Adipocyte (in vitro differentiated cells): ENCODE results near the gene CYBRD1.
"Not testable (repeated sequence)": the region's sequence is repeated elsewhere in the genome, so short reads cannot be mapped to it uniquely, and the experiment has no call there.

ENCODE experiments used
- DNase-seq: peaks from one replicate; pipeline ENCODE4 v3.0.0-alpha.2; 2015; ENCODE audit warnings: low read depth
- H3K27me3 ChIP-seq: replicated peaks from 2 replicates; pipeline ENCODE4 v1.7.0; 2013; ENCODE audit warnings: mild to moderate bottlenecking, low read length, moderate library complexity; ENCODE audit not compliant: control insufficient read depth, insufficient read depth
- H3K36me3 ChIP-seq: 2 replicates; pipeline ENCODE4 v1.7.0; 2013; ENCODE audit warnings: low read length, mild to moderate bottlenecking, moderate library complexity; ENCODE audit not compliant: control insufficient read depth, insufficient read depth, severe bottlenecking
- H3K4me1 ChIP-seq: 2 replicates; pipeline ENCODE4 v1.7.0; 2013; ENCODE audit warnings: mild to moderate bottlenecking, low read length, moderate library complexity; ENCODE audit not compliant: control insufficient read depth, insufficient read depth
- H3K4me3 ChIP-seq: 2 replicates; pipeline ENCODE4 v1.7.0; 2013; ENCODE audit warnings: mild to moderate bottlenecking, low read length, moderate library complexity
- H3K9ac ChIP-seq: 2 replicates; pipeline ENCODE4 v1.7.0; 2013; ENCODE audit warnings: mild to moderate bottlenecking, low read length, moderate library complexity
- H3K9me3 ChIP-seq: 2 replicates; pipeline ENCODE4 v1.7.0; 2013; ENCODE audit warnings: mild to moderate bottlenecking, low read length, moderate library complexity; ENCODE audit not compliant: control insufficient read depth

The CYBRD1 gene

GRCh38 chr2:171533331-171533730 is 11.1 kb downstream of the CYBRD1 start:
- H3K36me3 ChIP-seq: peaks cover 3% of the 10 kb centered on the region
- DNase-seq: no peak
- H3K9ac ChIP-seq: no peak overlapping the region
- H3K4me3 ChIP-seq: no peak overlapping the region
- H3K4me1 ChIP-seq: peaks cover 35% of the 10 kb centered on the region
- no peaks in the 10 kb centered on the region for H3K9me3 ChIP-seq
- no peaks in the 10 kb centered on the region for H3K27me3 ChIP-seq

GRCh38 chr2:171535528-171535927 is 13.3 kb downstream of the CYBRD1 start:
- not testable (repeated sequence) for H3K9ac ChIP-seq, H3K9me3 ChIP-seq, DNase-seq, H3K4me3 ChIP-seq, H3K27me3 ChIP-seq, H3K36me3 ChIP-seq
- H3K4me1 ChIP-seq: peaks cover 31% of the 10 kb centered on the region

GRCh38 chr2:171540437-171540836 is 18.2 kb downstream of the CYBRD1 start:
- H3K9me3 ChIP-seq: no peaks in the 10 kb centered on the region
- H3K27me3 ChIP-seq: no peaks in the 10 kb centered on the region
- H3K4me1 ChIP-seq: peaks cover 9% of the 10 kb centered on the region
- peaks cover 33% of the 10 kb centered on the region for H3K36me3 ChIP-seq
- no peak for DNase-seq
- H3K4me3 ChIP-seq: no peak overlapping the region
- no peak overlapping the region for H3K9ac ChIP-seq

DNA sequence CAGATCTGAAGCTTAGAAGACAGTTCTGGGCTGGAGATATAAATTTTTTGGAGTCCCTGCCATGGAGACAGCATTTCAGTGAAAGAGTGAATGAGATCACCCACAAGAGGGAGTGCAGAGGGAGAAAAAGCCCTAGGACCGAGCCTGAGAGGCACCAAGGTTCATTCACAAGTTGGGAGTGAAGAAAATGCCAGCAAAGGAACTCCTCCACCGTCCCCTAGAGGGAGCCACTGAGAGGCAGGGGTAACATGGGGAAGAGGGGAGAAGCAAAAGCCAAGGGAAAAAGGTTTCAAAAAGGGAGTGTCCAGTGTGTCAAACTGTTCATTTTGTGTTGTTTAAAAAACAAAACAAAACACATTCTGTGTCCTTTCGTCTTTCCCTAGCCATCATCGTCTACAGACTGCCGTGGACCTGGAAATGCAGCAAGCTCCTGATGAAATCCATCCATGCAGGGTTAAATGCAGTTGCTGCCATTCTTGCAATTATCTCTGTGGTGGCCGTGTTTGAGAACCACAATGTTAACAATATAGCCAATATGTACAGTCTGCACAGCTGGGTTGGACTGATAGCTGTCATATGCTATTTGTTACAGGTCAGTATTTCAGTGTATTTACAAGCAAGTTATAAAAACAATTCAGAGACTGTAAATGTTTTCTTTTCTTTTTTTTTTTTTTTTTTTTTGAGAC is 19.1 kb downstream of the CYBRD1 start:
- Histone ChIP-seq H3K27me3 (no peaks in the 10 kb centered on the region), H3K9me3 (no peaks in the 10 kb centered on the region), H3K36me3 (peaks cover 38% of the 10 kb centered on the region), H3K4me1 (peaks cover 9% of the 10 kb centered on the region), H3K4me3 (no peak overlapping the region), H3K9ac (no peak overlapping the region)
- no peak for DNase-seq

- no peaks in the 10 kb centered on the region for H3K9me3 ChIP-seq
These were observed 22.8 kb downstream of the CYBRD1 start for GRCh38 chr2:171545086-171545485.

GRCh38 chr2:171547256-171547655 is 25.0 kb downstream of the CYBRD1 start:
- no peak for DNase-seq
- Histone ChIP-seq H3K36me3 (peaks cover 56% of the 10 kb centered on the region), H3K4me3 (no peak overlapping the region), H3K9ac (no peak overlapping the region), H3K27me3 (no peaks in the 10 kb centered on the region), H3K9me3 (no peaks in the 10 kb centered on the region), H3K4me1 (no peaks in the 10 kb centered on the region)

More at GRCh38 chr2:171545086-171545485, 22.8 kb downstream of the CYBRD1 start:
- H3K4me1 ChIP-seq: no peaks in the 10 kb centered on the region
- H3K9ac ChIP-seq: no peak overlapping the region
- DNase-seq: no peak
- peaks cover 49% of the 10 kb centered on the region for H3K36me3 ChIP-seq
- H3K4me3 ChIP-seq: no peak overlapping the region
- H3K27me3 ChIP-seq: no peaks in the 10 kb centered on the region

DNA sequence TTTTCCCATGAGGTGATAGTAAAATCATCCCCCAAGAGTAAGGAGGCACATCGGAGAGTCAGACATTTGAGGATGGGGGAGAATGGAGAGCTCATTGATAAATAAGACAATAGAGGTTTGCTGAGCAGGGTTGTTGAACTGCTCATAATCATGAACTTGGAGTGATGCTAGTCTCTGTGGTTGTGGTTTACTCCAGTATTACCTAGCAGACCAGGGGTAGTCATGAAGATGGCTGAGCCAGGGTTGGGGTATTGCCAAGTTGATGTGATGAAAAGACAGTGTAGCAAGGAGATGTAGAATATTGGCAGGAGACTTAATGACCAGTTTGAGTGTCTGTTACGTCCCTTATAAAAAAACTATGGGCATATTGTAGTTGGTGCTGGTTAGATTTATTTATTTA is 25.4 kb downstream of the CYBRD1 start:
- no peak for DNase-seq
- no peaks in the 10 kb centered on the region for H3K9me3 ChIP-seq

DNA sequence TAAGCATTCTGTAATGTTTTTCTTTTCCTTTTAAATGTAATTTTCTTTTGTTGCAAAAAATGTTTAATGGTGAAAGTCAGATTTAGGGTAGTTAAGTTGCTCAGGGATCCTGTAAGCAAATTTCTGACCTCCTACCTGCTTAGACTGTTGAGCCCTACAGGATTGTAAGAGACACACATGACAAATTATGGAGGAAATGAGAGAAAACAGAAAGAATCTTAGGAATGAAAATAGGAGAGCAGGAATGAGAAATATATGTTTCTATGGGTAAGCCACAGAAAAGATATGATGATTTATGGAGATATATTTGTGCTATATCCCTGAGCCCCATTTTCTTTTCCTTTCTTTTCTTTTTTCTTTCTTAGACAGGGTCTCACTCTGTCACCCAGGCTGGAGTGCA is 28.3 kb downstream of the CYBRD1 start:
- DNase-seq: peak; percentile 46
- Histone ChIP-seq H3K4me3 (no peak overlapping the region), H3K27me3 (no peaks in the 10 kb centered on the region), H3K9me3 (no peaks in the 10 kb centered on the region), H3K36me3 (peaks cover 63% of the 10 kb centered on the region), H3K4me1 (peaks cover 10% of the 10 kb centered on the region), H3K9ac (no peak overlapping the region)

More for the DNA sequence above, 25.4 kb downstream of the CYBRD1 start:
- H3K36me3 ChIP-seq: peaks cover 55% of the 10 kb centered on the region
- no peaks in the 10 kb centered on the region for H3K27me3 ChIP-seq
- H3K4me1 ChIP-seq: no peaks in the 10 kb centered on the region
- no peak overlapping the region for H3K9ac ChIP-seq
- no peak overlapping the region for H3K4me3 ChIP-seq

DNA sequence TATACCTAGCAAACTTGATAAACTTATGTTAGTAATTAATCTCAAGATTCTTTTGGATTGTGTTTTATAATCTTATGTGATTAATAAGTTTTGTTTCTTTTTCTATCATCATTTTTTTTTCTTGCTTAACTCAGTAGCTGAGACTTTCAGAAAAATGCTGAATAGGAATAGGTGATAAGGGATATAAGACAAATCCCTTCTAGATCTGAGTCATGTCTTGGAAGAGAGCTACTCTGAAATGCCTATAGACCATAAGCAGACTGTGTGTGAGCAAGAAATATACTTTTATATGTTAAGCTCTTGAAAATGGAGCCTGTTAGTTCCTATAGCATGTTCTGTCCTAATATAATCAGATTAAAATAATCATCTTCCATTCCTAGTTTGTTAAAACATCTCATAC is 29.6 kb downstream of the CYBRD1 start:
- no peak for DNase-seq
- Histone ChIP-seq H3K36me3 (peaks cover 68% of the 10 kb centered on the region), H3K4me3 (no peak overlapping the region), H3K9ac (no peak overlapping the region), H3K9me3 (no peaks in the 10 kb centered on the region), H3K4me1 (peaks cover 10% of the 10 kb centered on the region), H3K27me3 (no peaks in the 10 kb centered on the region)

DNA sequence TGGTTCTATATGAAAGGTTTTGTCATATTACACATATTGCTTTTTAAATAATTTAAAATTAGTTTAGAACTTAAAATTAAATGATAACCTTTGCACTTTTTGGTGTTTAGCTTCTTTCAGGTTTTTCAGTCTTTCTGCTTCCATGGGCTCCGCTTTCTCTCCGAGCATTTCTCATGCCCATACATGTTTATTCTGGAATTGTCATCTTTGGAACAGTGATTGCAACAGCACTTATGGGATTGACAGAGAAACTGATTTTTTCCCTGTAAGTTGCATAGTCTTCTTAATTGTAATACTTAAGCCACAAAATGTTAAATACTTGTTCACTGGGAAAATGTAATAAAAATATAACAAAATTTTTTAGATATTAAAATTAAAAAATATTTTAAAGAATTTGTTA is 31.0 kb downstream of the CYBRD1 start:
- Histone ChIP-seq H3K27me3 (no peaks in the 10 kb centered on the region), H3K4me3 (no peak overlapping the region), H3K9me3 (no peaks in the 10 kb centered on the region), H3K4me1 (peaks cover 10% of the 10 kb centered on the region), H3K9ac (no peak overlapping the region), H3K36me3 (peaks cover 76% of the 10 kb centered on the region)
- DNase-seq: no peak

GRCh38 chr2:171553858-171554257 is 31.6 kb downstream of the CYBRD1 start:
- no peaks in the 10 kb centered on the region for H3K9me3 ChIP-seq
- no peak for DNase-seq
- H3K4me3 ChIP-seq: no peak overlapping the region
- peaks cover 70% of the 10 kb centered on the region for H3K36me3 ChIP-seq
- no peaks in the 10 kb centered on the region for H3K27me3 ChIP-seq
- H3K4me1 ChIP-seq: peaks cover 10% of the 10 kb centered on the region
- no peak overlapping the region for H3K9ac ChIP-seq
